Retinal pigment epithelial cell (primary cell): Measurements from ENCODE around the gene PIEZO2.

Experiments used
- DNase-seq: peaks from one replicate; pipeline ENCODE4 v3.0.0-alpha.2; 2010; ENCODE audit warnings: low read depth
- H3K4me3 ChIP-seq: 2 replicates; pipeline ENCODE4 v1.5.1; 2011; ENCODE audit warnings: mild to moderate bottlenecking, low read length, control low read depth, moderate library complexity
- CTCF ChIP-seq: conservative IDR thresholded peaks from 2 replicates; pipeline ENCODE4 v1.5.1; 2011; ENCODE audit warnings: low read depth, low read length, control low read depth, inconsistent platforms

PIEZO2 gene

GRCh38 chr18:11005528-11005927, 143.8 kb downstream of the PIEZO2 start:
- peak; percentile 35 for DNase-seq
- no peak for TF ChIP-seq CTCF
- no peak overlapping the region for H3K4me3 ChIP-seq

GRCh38 chr18:11004951-11005350, 144.4 kb downstream of the PIEZO2 start:
- no peak for DNase-seq
- H3K4me3 ChIP-seq: no peak overlapping the region
- no peak for TF ChIP-seq CTCF

GRCh38 chr18:11004294-11004693, 145.1 kb downstream of the PIEZO2 start:
- TF ChIP-seq CTCF: no peak
- no peak for DNase-seq
- H3K4me3 ChIP-seq: no peak overlapping the region

- no peak for TF ChIP-seq CTCF
- no peak overlapping the region for H3K4me3 ChIP-seq
- DNase-seq: no peak
Measured at GRCh38 chr18:11002796-11003195, 146.6 kb downstream of the PIEZO2 start.

- DNase-seq: no peak
- no peak for TF ChIP-seq CTCF
- H3K4me3 ChIP-seq: no peak overlapping the region
Measured at GRCh38 chr18:11002277-11002676, 147.1 kb downstream of the PIEZO2 start.

- no peak for DNase-seq
- TF ChIP-seq CTCF: no peak
- no peak overlapping the region for H3K4me3 ChIP-seq
Measured at GRCh38 chr18:11000071-11000470, 149.3 kb downstream of the PIEZO2 start.

GRCh38 chr18:10997885-10998284, 151.5 kb downstream of the PIEZO2 start:
- TF ChIP-seq CTCF: no peak
- no peak overlapping the region for H3K4me3 ChIP-seq
- DNase-seq: no peak
